GM10248 (cell line): ENCODE results near the gene PROZ.
"Not testable (repeated sequence)": the region's sequence is repeated elsewhere in the genome, so short reads cannot be mapped to it uniquely, and the experiment has no call there.

ENCODE experiments used
- CTCF ChIA-PET: fragments of 300-600 bp; sonication (Branson Sonifier 250); formaldehyde crosslinking; extraction: SDS; loops from one replicate; lab custom pipeline; 2021; ENCODE audit warnings: antibody characterized with exemption; lab: Yijun Ruan, JAX
- POLR2A ChIA-PET: fragments of 350-650 bp; sonication (Branson Sonifier 250); formaldehyde crosslinking; extraction: SDS; loops from one replicate; lab custom pipeline; 2020; ENCODE audit warnings: antibody characterized with exemption; lab: Yijun Ruan, JAX
- DNase-seq: peaks from one replicate; pipeline ENCODE4 v3.0.0; 2012; ENCODE audit errors: extremely low spot score
- TF ChIP-seq, protein P1 (sequence below): IDR thresholded peaks from 2 replicates; pipeline ENCODE4 v1.5.1; 2012; ENCODE audit warnings: mild to moderate bottlenecking, low read depth; ENCODE audit errors: extremely low read depth, missing control alignments, control extremely low read depth

The PROZ gene, protein sequence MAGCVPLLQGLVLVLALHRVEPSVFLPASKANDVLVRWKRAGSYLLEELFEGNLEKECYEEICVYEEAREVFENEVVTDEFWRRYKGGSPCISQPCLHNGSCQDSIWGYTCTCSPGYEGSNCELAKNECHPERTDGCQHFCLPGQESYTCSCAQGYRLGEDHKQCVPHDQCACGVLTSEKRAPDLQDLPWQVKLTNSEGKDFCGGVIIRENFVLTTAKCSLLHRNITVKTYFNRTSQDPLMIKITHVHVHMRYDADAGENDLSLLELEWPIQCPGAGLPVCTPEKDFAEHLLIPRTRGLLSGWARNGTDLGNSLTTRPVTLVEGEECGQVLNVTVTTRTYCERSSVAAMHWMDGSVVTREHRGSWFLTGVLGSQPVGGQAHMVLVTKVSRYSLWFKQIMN

DNA sequence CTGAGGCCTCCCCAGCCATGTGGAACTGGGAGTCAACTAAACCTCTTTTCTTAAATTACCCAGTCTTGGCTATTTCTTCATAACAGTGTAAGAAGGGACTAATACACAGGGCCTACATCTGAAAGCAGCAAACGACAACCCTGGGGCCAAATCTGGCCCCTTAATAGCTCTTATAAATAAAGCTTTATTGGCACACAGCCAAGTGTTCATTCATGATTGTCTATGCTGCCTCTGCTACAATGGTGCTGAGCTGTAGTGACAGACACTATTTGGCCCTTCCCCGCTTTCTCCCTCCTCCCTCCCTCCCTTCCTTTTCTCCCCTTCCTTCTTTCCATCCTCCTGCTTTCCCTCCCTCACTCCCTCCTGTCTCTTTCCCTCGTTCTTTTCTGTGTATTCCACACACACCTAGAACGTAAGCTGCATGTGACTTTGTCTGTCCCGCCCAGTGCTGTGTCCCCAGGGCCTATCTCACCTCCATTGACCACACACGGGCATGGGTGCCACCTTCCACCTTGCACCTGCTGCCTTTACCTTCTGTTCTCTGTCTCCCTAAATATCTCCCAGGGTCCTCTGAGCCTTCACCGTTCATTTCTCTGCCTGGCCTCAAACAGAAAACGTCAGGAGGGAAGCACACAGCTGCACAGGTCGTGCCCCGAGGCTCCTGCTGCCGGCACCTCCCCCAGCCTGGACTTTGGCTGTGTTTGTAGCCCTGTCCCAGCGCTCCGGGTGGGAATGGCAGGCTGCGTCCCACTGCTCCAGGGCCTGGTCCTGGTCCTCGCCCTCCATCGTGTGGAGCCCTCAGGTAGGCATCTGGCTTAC lies at the start of gene PROZ:
Gene PROZ (plus strand): TSS at position 720 of the 819 bp plus-strand sequence. CDS start 13 bp downstream, at position 733.
- CTCF ChIA-PET: interaction anchor here (0.6 kb wide), 1 partner anchor 8 kb away, joined by 3 read pairs; no protein-coding TSS in a partner anchor
- DNase-seq: no peak
- POLR2A ChIA-PET: no interaction called here
- TF ChIP-seq, protein P1, sequence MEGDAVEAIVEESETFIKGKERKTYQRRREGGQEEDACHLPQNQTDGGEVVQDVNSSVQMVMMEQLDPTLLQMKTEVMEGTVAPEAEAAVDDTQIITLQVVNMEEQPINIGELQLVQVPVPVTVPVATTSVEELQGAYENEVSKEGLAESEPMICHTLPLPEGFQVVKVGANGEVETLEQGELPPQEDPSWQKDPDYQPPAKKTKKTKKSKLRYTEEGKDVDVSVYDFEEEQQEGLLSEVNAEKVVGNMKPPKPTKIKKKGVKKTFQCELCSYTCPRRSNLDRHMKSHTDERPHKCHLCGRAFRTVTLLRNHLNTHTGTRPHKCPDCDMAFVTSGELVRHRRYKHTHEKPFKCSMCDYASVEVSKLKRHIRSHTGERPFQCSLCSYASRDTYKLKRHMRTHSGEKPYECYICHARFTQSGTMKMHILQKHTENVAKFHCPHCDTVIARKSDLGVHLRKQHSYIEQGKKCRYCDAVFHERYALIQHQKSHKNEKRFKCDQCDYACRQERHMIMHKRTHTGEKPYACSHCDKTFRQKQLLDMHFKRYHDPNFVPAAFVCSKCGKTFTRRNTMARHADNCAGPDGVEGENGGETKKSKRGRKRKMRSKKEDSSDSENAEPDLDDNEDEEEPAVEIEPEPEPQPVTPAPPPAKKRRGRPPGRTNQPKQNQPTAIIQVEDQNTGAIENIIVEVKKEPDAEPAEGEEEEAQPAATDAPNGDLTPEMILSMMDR: no peak

DNA sequence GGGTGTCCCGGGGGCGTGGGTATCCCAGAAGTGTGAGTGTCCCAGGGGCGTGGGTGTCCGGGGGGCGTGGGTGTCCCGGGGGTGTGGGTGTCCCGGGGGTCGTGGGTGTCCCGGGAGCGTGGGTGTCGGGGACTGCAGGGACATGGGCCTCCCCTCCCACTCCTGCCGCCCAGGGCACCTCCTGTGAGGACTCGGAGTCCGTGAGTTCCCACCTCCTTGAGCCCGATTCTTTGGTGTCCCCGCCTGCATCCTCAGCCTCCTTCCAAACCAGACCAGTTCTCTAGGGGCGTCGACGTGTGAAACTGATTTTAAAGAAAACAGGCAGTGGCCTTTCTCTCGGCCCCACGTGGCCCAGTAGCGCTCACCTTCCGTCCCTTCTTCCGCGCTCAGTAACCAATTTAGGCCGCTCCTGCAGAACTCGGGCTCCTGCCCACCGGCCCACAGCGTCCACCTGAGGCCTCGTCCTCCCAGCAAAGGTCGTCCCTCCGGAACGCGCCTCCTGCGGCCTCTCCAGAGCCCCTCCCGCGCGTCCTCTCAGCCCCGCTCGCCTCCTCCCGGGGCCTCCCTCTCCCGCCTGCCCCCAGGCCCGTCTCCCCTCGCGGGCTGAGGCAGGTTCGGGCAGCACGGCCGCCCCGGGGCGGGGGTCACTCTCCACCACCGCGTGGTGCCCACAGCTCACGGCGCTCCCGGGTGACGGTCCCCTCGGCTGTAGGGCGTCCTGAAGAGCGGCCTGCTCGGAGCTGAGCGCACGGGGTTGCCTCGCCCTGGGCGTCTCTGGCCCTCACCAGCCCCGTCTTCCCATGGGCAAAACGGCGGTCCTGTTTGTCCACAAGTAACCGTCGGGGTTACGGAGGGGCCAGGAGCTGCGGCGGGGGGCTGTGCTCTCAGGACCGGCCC lies 49.0 kb upstream of the PROZ start:
- no peak for DNase-seq
- ChIA-PET POLR2A (no interaction called here), CTCF (no interaction called here)
- TF ChIP-seq, protein P1: no peak

DNA sequence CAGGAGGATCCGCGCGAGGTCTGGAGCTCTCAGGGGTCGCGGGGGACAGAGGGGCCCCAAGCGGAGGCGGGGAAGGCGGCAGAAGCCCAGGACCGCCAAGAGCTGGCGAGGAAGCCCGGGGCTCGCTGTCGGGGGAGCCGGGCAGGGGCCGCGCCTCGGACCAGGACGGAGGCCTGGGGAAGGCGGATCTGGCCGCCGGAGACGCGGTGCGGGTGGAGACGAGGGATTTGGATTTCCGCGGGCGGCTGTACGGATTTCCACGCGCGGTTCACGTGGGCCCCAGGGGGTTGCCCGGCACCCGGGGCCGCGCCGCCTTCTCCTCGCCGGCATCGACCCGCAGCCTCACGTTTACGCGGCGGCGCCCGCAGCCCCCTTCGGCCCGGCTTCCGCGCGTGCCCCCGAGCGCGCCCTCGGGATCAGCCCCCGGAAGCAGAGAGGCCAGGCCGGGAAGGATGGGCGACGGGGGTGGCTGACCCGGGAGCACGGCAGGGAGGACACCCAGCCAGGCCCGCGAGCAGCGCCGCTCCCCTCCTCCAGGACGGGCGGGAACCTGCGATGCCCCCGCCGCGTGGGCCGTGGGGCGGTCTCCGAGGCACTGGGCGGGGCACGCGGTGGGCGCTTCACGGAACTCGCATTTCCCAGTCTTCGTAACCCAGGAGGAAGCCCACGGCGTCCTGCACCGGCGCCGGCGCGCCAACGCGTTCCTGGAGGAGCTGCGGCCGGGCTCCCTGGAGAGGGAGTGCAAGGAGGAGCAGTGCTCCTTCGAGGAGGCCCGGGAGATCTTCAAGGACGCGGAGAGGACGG lies 48.2 kb upstream of the PROZ start:
- ChIA-PET POLR2A (no interaction called here), CTCF (no interaction called here)
- no peak for DNase-seq
- TF ChIP-seq, protein P1: no peak

DNA sequence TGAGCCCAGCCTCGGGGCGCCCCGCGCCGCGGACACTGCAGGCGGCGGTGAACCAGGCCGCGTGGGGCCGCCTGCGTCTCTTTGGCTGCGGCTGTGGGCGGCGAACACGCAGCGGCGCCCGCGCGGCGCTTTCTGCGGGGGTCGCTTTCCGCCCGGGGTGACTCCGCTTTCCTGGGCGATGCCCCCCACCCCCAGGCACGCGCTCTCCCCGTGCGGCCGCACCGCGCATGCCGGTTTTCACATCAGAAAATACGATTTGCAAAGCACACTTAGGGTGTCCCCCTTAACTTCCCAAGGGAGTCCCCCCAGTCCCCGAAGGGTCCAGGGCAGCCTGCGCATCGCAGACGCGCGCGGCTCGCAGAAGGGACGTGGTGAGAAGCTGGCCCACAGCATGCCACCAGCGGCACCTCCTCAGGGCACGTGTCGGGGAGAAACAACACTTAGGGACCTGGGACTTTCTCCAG lies 47.6 kb upstream of the PROZ start:
- ChIA-PET CTCF (no interaction called here), POLR2A (no interaction called here)
- no peak for DNase-seq
- TF ChIP-seq, protein P1: no peak

DNA sequence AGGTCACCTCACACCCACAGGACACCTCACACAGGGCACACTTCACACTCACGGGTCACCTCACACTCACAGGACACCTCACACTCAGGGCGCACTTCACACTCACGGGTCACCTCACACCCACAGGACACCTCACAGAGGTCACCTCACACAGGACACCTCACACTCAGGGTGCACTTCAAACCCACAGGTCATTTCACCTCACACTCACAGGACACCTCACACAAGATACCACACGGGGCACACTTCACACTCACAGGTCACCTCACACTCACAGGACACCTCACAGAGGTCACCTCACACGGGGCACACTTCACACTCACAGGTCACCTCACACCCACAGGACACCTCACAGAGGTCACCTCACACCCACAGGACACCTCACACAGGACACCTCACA lies 46.6 kb upstream of the PROZ start:
- POLR2A ChIA-PET, CTCF ChIA-PET, DNase-seq: not testable (repeated sequence)

DNA sequence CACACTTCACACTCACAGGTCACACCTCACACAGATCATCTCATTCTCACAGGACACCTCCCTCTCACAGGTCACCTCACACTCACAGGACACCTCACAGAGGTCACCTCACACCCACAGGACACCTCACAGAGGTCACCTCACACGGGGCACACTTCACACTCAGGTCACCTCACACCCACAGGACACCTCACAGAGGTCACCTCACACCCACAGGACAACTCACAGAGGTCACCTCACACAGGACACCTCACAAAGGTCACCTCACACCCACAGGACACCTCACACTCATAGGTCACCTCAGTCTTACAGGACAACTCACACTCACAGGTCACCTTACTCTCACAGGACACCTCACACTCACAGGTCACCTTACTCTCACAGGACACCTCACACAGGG lies 46.0 kb upstream of the PROZ start:
- DNase-seq, CTCF ChIA-PET, POLR2A ChIA-PET: not testable (repeated sequence)
